Measurements from ENCODE around the gene RNF144A. TPM values are rescaled to one million over a fixed set of nuclear protein-coding genes. Genes with fewer than 3 reads are reported as not detected.

The RNF144A gene
- total and polyA plus RNA-seq, 2 donors (not counting 3 experiments of a cell fraction or from before 2014, with no cell fraction given): 9.7 to 28.8 TPM

DNA sequence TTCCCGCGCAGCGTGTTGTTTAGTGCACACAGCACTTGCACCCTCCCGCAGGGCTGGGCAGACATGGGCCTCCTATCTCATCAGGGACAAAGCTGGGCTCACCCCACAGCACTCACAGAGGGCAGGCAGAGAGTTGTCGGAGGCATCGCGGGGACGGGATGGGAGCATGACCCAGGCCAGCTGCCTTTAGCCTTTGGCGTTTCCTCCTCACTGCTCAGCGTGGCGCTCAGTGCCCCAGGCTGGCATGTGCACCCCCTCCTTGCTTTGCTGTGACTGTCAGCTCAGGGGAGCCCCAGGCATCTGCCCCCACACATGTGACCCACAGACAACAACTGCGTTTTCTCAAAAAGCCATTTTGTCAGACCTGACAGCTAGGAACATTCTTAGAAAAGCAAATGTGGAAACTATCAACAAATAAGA is 101.1 kb downstream of the RNF144A start:
- Histone ChIP-seq H2AFZ (ENCODE audit: low read depth, low read length) (no peak overlapping the region), H3K4me2 (ENCODE audit: insufficient read depth, low read length) (no peak overlapping the region), H3K9me1 (replicated peaks; ENCODE audit: control insufficient read depth, extremely low read depth, insufficient read depth, low read length) (no peaks in the 10 kb centered on the region), H3K4me3 (replicated peaks in 1 of 3; ENCODE audit: insufficient read depth in 1 of 3, low read depth in 1 of 3, low read length in 3 of 3) (no peak overlapping the region), H3K4me1 (ENCODE audit: control insufficient read depth, extremely low read depth, insufficient read depth, low read length) (no peaks in the 10 kb centered on the region), H3K79me2 (ENCODE audit: control insufficient read depth, insufficient read depth, low read length) (no peaks in the 10 kb centered on the region), H3K36me3 (ENCODE audit: control insufficient read depth in 2 of 2, extremely low read depth in 1 of 2, insufficient read depth in 2 of 2, low read length in 2 of 2) (no peaks in the 10 kb centered on the region), H4K20me1 (replicated peaks; ENCODE audit: control insufficient read depth, extremely low read depth, insufficient read depth, low read length) (no peaks in the 10 kb centered on the region), H3K9ac (replicated peaks; ENCODE audit: extremely low read depth, insufficient read depth, low read length) (no peak overlapping the region), H3K9me3 (replicated peaks; ENCODE audit: control insufficient read depth, insufficient read depth, low read length) (no peaks in the 10 kb centered on the region), H3K27me3 (ENCODE audit: control insufficient read depth in 2 of 2, insufficient read depth in 2 of 2, low read length in 2 of 2) (no peaks in the 10 kb centered on the region), H3K27ac (ENCODE audit: insufficient read depth, low read depth, low read length) (no peak overlapping the region)
- CTCF ChIA-PET: interaction anchor here (0.9 to 2.0 kb wide), 2 partner anchors 9 to 11 kb away, joined by 3 to 5 read pairs; no protein-coding TSS in a partner anchor
- dilution Hi-C loops (cut with MboI; ENCODE audit: extremely low pct_ligation_motif_present, low sequenced_read_pairs): no loop called here
- intact Hi-C loops (cut with micrococcal nuclease): no loop called here
- BruUV-seq (replicated peaks): no TSS peak
- TF ChIP-seq POLR2A (IDR thresholded peaks at IDR 0.05; ENCODE audit: low read depth, low read length) (no peak), JUN (IDR thresholded peaks at IDR 0.05; ENCODE audit: borderline replicate concordance, insufficient read depth, insufficient read length, low read depth) (no peak), MYC (IDR thresholded peaks at IDR 0.05; ENCODE audit: low read depth, low read length) (no peak), GATA2 (IDR thresholded peaks at IDR 0.05; ENCODE audit: insufficient read depth, insufficient read length, low read depth, low read length) (no peak), EZH2 (IDR thresholded peaks at IDR 0.05; ENCODE audit: borderline replicate concordance, low read depth, low read length, severe bottlenecking) (no peak), POLR2AphosphoS5 (IDR thresholded peaks at IDR 0.05; ENCODE audit: insufficient read depth, low read depth, low read length) (no peak)
- TF ChIP-seq, protein P1, sequence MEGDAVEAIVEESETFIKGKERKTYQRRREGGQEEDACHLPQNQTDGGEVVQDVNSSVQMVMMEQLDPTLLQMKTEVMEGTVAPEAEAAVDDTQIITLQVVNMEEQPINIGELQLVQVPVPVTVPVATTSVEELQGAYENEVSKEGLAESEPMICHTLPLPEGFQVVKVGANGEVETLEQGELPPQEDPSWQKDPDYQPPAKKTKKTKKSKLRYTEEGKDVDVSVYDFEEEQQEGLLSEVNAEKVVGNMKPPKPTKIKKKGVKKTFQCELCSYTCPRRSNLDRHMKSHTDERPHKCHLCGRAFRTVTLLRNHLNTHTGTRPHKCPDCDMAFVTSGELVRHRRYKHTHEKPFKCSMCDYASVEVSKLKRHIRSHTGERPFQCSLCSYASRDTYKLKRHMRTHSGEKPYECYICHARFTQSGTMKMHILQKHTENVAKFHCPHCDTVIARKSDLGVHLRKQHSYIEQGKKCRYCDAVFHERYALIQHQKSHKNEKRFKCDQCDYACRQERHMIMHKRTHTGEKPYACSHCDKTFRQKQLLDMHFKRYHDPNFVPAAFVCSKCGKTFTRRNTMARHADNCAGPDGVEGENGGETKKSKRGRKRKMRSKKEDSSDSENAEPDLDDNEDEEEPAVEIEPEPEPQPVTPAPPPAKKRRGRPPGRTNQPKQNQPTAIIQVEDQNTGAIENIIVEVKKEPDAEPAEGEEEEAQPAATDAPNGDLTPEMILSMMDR (IDR thresholded peaks at IDR 0.05; ENCODE audit: extremely low read depth in 1 of 2, insufficient read depth in 1 of 2, low read depth in 1 of 2, low read length in 2 of 2): no peak
- FAIRE-seq (no peak), DNase-seq (ENCODE audit: low read depth, low spot score) (no peak)
- POLR2A ChIA-PET: no interaction called here

Measured in endothelial cell of umbilical vein (primary cell).